GM19035 (cell line): ENCODE data around the gene OXA1L.
"Not testable (repeated sequence)": the region's sequence is repeated elsewhere in the genome, so short reads cannot be mapped to it uniquely, and the experiment has no call there.

Source experiments
- ATAC-seq: cut with Tn5 transposase; IDR thresholded peaks from one replicate; pipeline ENCODE4 v1.9.1; 2021; ENCODE audit not compliant: unreplicated experiment

Gene OXA1L

GRCh38 chr14:22766457-22767322 is at the start of gene OXA1L:
OXA1L (plus strand) TSS chr14:22766688; CDS start chr14:22766702, 14 bp downstream.
- ATAC-seq: peak; percentile 77

DNA sequence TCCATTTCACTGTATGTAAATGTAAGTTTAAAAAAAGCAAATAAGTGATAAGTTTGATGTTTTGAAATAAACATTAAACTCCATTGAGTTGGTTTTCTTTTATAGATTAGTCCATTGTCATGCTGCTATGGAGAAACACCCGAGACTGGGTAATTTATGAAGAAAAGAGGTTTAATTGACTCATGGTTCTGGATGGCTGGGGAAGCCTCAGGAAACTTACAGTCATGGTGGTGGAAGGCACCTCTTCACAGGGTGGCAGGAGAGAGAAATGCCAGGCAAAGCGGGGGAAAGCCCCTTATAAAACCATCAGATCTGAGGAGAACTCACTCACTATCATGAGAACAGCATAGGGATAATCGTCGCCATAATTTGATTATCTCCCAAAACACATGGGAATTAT is 48.4 kb upstream of the OXA1L start:
- no peak for ATAC-seq

GRCh38 chr14:22721213-22721612 is 45.3 kb upstream of the OXA1L start:
- no peak for ATAC-seq

GRCh38 chr14:22723815-22724214 is 42.7 kb upstream of the OXA1L start:
- no peak for ATAC-seq

GRCh38 chr14:22724847-22725246 is 41.6 kb upstream of the OXA1L start:
- not testable (repeated sequence) for ATAC-seq

GRCh38 chr14:22725374-22725773 is 41.1 kb upstream of the OXA1L start:
- ATAC-seq: not testable (repeated sequence)

- ATAC-seq: no peak
These were observed 40.5 kb upstream of the OXA1L start for GRCh38 chr14:22726012-22726411.

GRCh38 chr14:22732062-22732461 is 34.4 kb upstream of the OXA1L start:
- not testable (repeated sequence) for ATAC-seq

- no peak for ATAC-seq
These were observed 32.7 kb upstream of the OXA1L start for GRCh38 chr14:22733829-22734228.

GRCh38 chr14:22735096-22735495 is 31.4 kb upstream of the OXA1L start:
- no peak for ATAC-seq

GRCh38 chr14:22736384-22736783 is 30.1 kb upstream of the OXA1L start:
- not testable (repeated sequence) for ATAC-seq

DNA sequence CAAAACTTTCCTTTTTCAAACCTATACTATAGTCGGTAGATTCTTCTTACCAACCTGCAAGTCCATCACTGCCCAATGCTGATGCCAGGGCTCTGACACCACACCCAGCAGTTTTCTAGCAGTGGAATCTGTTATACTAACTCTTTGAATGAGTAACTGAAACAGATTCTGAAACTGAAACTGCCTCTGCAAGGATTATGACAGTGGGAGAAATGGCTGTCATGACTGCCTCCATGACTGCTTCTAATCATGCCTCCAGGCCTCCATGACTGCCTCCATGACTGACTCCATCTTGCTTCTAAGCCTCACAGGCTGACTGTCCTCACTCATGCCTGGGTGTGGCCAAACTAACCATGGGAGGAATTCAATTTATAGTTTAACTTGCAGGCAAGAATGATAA is 29.4 kb upstream of the OXA1L start:
- peak; percentile 77 for ATAC-seq

- ATAC-seq: no peak
These were observed 27.1 kb upstream of the OXA1L start for GRCh38 chr14:22739423-22739822.

DNA sequence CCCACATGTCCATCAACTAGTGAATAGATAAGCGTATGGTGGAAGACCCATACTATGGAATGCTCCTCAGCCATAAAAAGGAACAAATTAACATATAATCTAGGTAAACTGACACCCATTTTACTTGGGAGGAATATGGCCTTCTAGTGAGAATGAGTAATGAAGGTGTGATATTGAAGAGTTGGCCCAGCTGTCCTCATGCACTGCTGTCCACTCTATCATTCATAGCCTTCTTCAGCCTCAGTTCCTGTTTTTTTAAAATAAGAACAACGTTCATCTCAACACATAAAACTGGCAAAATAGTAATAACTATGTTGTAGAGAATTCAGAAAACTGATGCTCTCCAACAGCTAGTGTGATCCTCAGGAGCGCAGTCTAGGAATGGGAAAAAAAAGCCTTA is 26.5 kb upstream of the OXA1L start:
- no peak for ATAC-seq

DNA sequence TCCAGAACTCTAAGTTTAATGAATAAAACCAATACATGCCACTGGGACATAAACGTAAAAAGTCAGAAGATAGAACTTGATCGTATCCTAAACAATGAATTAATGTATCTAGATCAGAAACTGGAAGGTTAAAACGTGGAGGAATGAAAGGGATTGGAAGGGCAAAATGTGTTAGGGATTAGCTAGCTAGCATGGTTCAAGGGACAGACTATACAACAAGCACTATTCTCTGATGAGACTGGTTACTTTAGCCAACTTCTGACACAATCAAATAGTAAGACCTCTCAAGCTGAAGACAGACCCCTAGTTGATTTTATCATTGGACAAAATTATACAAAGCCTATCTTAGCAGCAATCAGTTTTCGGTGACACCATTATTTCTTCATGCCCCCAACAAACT is 18.7 kb upstream of the OXA1L start:
- ATAC-seq: no peak

- no peak for ATAC-seq
These were observed 18.3 kb upstream of the OXA1L start for GRCh38 chr14:22748206-22748605.

DNA sequence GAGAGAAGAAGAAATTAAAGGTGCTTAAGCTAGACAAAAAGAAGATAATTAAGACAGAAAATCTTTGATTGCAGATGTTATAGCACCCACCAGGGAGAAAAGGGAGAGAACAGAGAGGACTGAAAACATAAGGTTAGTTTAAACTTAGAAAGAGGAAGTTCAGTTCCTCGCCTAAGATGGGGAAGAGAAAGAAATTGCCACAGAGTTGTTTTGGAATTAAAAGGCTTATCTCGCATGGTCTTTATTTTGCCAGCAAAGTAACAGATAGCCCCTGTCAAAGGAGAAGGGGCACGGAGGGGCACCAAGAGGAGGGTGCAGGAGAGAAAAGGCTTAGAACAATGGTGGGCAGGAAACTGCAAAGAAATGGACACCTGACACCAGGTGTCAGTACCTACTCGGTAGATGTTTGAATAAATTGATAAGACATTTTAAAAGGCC is 17.8 kb upstream of the OXA1L start:
- no peak for ATAC-seq

GRCh38 chr14:22752422-22752821 is 14.1 kb upstream of the OXA1L start:
- ATAC-seq: no peak

GRCh38 chr14:22753586-22753985 is 12.9 kb upstream of the OXA1L start:
- no peak for ATAC-seq

DNA sequence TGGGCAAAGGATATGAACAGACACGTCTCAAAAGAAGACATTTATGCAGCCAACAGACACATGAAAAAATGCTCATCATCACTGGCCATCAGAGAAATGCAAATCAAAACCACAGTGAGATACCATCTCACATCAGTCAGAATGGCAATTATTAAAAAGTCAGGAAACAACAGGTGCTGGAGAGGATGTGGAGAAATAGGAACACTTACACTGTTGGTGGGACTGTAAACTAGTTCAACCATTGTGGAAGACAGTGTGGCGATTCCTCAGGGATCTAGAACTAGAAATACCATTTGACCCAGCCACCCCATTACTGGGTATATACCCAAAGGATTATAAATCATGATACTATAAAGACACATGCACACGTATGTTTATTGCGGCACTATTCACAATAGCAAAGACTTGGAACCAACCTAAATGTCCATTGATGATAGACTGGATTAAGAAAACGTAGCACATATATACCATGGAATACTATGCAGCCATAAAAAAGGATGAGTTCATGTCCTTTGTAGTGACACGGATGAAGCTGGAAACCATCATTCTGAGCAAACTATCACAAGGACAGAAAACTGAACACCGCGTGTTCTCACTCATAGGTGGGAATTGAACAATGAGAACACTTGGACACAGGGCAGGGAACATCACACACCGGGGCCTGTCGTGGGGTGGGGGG is 8.4 kb upstream of the OXA1L start:
- ATAC-seq: not testable (repeated sequence)

DNA sequence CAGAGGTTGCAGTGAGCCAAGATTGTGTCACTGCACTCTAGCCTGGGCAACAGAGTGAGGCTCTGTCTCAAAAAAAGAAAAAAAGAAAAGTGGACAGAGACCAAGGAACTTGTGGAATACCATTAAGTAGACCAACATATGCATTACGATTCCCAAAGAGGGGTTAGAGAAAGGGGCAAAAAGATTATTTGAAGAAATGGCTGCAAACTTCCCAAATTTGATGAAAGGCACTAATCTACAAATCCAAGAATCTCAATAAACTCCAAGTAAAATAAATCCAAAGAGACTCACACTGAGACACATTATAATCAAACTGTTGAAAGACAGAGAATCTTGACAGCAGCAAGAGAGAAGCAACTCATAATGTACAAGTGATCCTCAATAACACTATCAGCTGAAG is 4.8 kb upstream of the OXA1L start:
- ATAC-seq: no peak

DNA sequence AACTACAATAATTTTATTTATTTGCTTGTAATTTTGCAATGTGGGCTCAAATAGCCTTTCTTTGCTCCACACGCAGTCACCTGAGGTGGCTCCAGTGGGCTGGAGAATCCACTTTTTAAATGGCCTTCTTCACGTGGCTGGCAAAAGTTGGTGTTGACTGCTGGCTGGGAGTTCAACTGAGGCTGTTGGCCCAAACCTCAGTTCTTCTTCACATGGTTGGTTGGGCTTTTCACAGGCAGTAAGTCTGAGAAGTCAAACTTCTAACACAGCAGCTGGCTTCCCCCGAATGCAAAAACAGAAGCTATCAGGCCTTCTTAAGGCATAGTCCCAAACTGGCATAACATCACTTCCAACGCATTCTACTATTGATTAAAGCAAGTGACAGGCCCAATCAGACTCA is 2.1 kb upstream of the OXA1L start:
- no peak for ATAC-seq

DNA sequence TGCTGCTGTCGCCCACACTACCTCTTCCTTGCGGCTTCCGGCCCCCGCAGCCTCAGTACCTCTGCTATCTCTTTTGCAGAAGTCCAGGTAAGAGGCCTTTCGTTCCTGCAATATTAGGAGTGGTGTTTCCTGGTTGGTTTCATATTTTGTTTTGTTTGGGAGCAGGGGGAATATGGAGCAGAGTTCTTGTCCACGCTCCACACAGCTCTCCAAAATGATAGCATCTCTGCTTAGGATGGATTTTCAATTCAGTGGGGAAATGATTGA is 768 bp downstream of the OXA1L start:
- no peak for ATAC-seq
